ENCODE measurements around the gene IQSEC1.

The IQSEC1 gene

DNA sequence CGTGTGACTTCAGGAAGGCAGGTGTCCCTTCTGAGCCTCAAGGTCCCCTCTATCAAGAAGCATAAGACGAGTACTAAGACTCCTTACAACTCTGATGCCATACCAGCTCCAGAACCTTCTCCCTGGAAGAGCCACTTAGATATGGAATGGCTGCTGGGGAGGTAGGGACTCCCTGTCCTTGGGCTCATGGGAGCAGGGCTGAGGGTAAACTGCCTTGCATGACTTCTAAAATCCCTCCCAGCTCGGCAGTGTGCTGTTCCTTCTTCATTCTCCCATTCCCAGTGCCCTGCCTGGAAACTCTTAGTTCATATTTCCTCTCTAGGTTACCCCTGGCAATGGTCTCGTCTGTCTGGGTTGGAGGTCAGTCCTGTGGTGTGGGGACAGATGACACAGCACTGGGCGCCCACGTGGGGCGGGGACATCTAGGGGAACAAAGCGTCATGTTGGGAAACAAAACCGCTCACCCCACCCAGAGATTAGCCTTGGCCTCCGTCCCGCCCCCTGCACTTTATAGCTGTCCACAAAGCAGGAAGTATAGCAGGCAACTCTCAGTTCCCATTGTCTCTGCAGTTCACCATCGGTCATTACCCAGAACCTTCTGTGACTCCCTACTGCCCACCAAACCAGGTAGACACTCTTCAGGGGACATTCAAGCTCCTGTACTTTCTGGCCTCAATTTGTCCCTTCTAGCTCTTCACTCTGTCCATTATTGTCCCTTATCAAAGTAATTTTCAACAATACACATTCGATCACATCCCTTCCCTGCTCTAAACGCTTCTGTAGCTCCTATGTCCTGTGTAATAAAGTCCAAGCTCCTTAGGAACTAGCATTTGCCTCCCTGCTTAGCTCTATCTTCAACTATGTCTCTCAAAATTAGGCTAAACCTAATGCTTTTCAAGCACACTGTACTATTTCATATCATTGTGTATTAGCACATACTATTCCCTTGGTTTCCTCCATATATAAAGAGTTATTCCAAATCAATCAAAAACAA is 73.8 kb downstream of the IQSEC1 start:
- TF ChIP-seq, protein P1, sequence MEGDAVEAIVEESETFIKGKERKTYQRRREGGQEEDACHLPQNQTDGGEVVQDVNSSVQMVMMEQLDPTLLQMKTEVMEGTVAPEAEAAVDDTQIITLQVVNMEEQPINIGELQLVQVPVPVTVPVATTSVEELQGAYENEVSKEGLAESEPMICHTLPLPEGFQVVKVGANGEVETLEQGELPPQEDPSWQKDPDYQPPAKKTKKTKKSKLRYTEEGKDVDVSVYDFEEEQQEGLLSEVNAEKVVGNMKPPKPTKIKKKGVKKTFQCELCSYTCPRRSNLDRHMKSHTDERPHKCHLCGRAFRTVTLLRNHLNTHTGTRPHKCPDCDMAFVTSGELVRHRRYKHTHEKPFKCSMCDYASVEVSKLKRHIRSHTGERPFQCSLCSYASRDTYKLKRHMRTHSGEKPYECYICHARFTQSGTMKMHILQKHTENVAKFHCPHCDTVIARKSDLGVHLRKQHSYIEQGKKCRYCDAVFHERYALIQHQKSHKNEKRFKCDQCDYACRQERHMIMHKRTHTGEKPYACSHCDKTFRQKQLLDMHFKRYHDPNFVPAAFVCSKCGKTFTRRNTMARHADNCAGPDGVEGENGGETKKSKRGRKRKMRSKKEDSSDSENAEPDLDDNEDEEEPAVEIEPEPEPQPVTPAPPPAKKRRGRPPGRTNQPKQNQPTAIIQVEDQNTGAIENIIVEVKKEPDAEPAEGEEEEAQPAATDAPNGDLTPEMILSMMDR (IDR thresholded peaks at IDR 0.05; ENCODE audit: extremely low read depth, missing control alignments), result no peak
- peak; percentile 80 for DNase-seq (ENCODE audit: low spot score)

DNA sequence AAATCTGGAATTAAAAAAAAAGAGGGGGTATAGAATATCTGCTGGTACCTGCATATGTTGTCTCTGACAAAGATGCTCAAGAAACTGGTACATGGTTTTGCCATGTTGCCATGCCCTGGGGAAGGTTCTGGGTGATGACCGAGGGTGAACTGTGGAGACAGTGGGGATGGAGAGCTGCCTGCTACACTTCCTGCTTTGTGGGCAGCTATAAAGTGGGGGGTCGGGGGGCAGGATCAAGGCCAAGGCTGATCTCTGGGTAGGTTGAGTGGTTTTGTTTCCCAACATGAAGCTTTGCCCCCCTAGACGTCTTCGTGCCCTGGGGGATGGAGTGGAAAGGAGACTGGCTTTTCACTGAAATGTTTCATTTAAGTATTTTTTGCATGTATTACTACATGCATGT is 74.6 kb downstream of the IQSEC1 start:
- TF ChIP-seq, protein P1 (IDR thresholded peaks at IDR 0.05; ENCODE audit: extremely low read depth, missing control alignments), result no peak
- DNase-seq (ENCODE audit: low spot score), result no peak

DNA sequence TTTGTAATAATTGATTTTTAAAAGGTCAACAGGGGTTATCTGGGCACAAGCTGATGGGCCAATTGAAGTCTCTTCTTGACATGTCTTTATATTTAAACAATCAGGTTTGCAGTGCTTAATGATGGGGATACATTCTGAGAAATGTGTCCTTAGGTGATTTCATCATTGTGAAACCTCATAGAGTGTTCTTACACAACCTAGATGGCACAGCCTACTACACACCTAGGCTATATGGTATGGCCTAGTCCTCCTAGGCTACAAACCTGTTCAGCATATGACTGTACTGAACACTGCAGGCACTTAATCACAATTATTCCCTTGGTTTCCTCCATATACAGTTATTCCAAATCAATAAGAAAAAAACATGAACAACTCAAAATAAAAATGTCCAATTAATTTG is 75.8 kb downstream of the IQSEC1 start:
- DNase-seq (ENCODE audit: low spot score), result no peak

DNA sequence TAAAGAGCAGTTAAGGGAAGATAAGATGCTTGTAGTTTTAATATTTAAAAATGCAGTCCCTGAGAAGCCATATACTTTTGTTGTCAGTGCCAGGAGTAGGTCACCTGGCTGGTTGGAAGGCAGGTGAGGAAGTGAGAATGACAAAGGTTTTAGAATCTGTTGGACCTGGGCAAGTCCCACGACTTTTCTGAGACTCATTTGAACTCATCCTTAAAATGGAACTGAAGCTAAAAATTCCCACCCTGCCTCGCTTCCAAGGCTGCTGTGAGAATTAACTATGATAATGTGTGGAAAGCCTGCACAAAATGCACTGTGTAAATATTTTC is 77.1 kb downstream of the IQSEC1 start:
- TF ChIP-seq, protein P1 (IDR thresholded peaks at IDR 0.05; ENCODE audit: extremely low read depth, missing control alignments), result no peak
- no peak for DNase-seq (ENCODE audit: low spot score)

More for the DNA sequence above, 75.8 kb downstream of the IQSEC1 start:
- TF ChIP-seq, protein P1 (IDR thresholded peaks at IDR 0.05; ENCODE audit: extremely low read depth, missing control alignments), result no peak

DNA sequence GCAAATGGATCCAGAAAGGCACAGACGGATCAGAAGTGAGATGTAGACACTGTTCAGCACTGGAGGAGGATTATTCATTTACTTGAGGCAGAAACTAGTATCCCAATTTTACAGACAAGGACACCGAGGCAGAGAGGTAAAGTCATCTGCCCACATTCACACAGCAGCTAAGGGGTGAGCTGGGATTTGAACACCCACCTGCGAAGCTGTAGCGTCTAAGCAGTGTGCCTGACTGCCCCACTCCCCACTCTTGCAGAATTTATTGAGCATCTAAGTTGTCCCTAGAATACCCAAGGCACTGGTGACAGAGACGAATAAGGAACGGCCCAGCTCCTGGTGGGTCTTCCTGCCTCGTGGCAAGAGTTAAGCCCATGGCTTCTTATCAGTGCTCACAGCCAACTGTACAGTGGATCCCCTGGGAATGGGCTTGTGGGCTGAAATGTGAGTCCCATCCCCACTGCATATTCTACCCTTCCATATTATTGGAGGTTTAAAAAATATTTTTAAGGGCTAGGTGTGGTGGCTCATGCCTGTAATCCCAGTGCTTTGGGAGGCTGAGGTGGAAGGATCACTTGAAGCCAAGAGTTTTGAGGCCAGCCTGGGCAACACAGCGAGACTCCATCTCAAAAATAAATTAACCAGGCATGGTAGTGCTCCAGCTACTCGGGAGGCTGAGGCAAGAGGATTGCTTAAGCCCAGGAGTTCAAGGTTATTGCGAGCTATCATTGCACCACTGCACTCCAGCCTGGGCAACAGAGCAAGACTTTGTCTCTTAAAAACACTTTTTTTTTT is 77.6 kb downstream of the IQSEC1 start:
- TF ChIP-seq, protein P1 (IDR thresholded peaks at IDR 0.05; ENCODE audit: extremely low read depth, missing control alignments), result no peak
- DNase-seq (ENCODE audit: low spot score), result no peak

DNA sequence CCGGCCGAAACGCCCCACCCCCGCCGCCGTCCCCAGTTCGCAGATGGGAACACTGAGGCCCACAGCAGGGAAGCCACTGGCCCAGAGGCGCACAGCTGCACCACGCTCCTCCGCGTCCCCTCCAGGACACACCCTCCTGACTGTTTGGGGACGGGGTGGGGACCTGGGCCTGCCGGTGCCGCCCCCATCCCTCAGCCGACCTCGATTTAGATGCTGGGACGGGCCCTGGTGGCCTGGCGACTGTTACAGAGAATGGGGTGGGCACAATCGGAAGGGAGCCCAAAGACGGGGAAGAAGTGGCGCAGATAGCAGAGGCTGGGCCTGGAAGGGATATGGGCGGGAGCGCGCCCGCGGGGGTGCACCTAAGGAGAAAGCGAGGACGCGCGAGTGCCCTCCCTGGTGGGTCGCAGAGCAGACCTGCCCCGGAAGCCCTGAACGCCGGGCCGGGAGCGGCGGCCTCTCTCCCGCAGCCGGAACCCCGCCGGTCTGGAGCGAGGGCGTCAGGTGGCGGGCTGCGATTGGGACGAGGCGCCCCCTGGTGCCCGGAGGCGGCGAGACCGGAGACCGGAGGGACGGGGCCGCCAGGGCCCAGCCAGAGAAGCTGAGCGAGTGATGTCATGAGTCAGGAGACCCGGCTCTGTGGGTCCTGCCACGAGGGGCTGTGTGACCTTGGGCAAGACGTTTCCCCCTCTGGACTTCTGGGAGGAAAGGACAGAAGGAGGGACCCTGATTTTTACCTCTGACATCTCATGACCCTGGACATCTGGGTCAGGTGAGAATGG is 78.4 kb downstream of the IQSEC1 start:
- peak; percentile 95 for DNase-seq (ENCODE audit: low spot score)
- TF ChIP-seq, protein P1 (IDR thresholded peaks at IDR 0.05; ENCODE audit: extremely low read depth, missing control alignments), result peak; percentile 94

All from GM20000 (cell line).